ENCODE results near the gene MINDY4. TPM values are rescaled to one million over a fixed set of nuclear protein-coding genes. Genes with fewer than 3 reads are reported as not detected.

The MINDY4 gene
- total RNA-seq, 1 experiment from 2014 or later: 9.2 TPM

- no peaks in the 10 kb centered on the region for H3K36me3 Mint-ChIP-seq (ENCODE audit: insufficient read depth, unreplicated experiment)
- no peak overlapping the region for H3K4me3 Mint-ChIP-seq (ENCODE audit: unreplicated experiment)
- H3K27me3 Mint-ChIP-seq (ENCODE audit: insufficient read depth, unreplicated experiment): no peaks in the 10 kb centered on the region
- no peaks in the 10 kb centered on the region for H3K9me3 Mint-ChIP-seq (ENCODE audit: unreplicated experiment)
- no peaks in the 10 kb centered on the region for H3K4me1 Mint-ChIP-seq (ENCODE audit: insufficient read depth, unreplicated experiment)
- no peak for TF ChIP-seq CTCF (IDR thresholded peaks at IDR 0.05; ENCODE audit: unreplicated experiment)
- DNase-seq (ENCODE audit: unreplicated experiment): peak; percentile 30
- BruUV-seq (replicated peaks): no TSS peak
- ChIA-PET CTCF (no interaction called here), POLR2A (no interaction called here)
- intact Hi-C loops (cut with micrococcal nuclease): no loop called here
- no peak overlapping the region for H3K27ac Mint-ChIP-seq (ENCODE audit: low read depth, unreplicated experiment)
These were observed 44.2 kb downstream of the MINDY4 start for GRCh38 chr7:30815388-30815854.

GRCh38 chr7:30815951-30816644 lies 44.9 kb downstream of the MINDY4 start:
- no peak for TF ChIP-seq CTCF (IDR thresholded peaks at IDR 0.05; ENCODE audit: unreplicated experiment)
- Mint-ChIP-seq H3K27me3 (ENCODE audit: insufficient read depth, unreplicated experiment) (no peaks in the 10 kb centered on the region), H3K36me3 (ENCODE audit: insufficient read depth, unreplicated experiment) (no peaks in the 10 kb centered on the region), H3K9me3 (ENCODE audit: unreplicated experiment) (no peaks in the 10 kb centered on the region), H3K4me1 (ENCODE audit: insufficient read depth, unreplicated experiment) (peaks cover 4% of the 10 kb centered on the region), H3K27ac (ENCODE audit: low read depth, unreplicated experiment) (no peak overlapping the region), H3K4me3 (ENCODE audit: unreplicated experiment) (no peak overlapping the region)
- no TSS peak for BruUV-seq (replicated peaks)
- intact Hi-C loops (cut with micrococcal nuclease): no loop called here
- no peak for DNase-seq (ENCODE audit: unreplicated experiment)
- ChIA-PET POLR2A (no interaction called here), CTCF (interaction anchor here (0.6 to 1.0 kb wide), 3 partner anchors 30 to 313 kb away, joined by 3 to 4 read pairs (median 3); no protein-coding TSS in a partner anchor)

GRCh38 chr7:30816645-30817370 lies 45.6 kb downstream of the MINDY4 start:
- no peak overlapping the region for H3K4me3 Mint-ChIP-seq (ENCODE audit: unreplicated experiment)

More at GRCh38 chr7:30816645-30817370, 45.6 kb downstream of the MINDY4 start:
- Mint-ChIP-seq H3K4me1 (ENCODE audit: insufficient read depth, unreplicated experiment) (peaks cover 7% of the 10 kb centered on the region), H3K9me3 (ENCODE audit: unreplicated experiment) (no peaks in the 10 kb centered on the region), H3K27ac (ENCODE audit: low read depth, unreplicated experiment) (no peak overlapping the region), H3K27me3 (ENCODE audit: insufficient read depth, unreplicated experiment) (no peaks in the 10 kb centered on the region), H3K36me3 (ENCODE audit: insufficient read depth, unreplicated experiment) (no peaks in the 10 kb centered on the region)
- intact Hi-C loops (cut with micrococcal nuclease): no loop called here
- no TSS peak for BruUV-seq (replicated peaks)
- CTCF ChIA-PET: interaction anchor here (0.6 to 1.3 kb wide), 6 partner anchors 15 to 939 kb away, joined by 3 to 4 read pairs (median 3); no protein-coding TSS in a partner anchor
- DNase-seq (ENCODE audit: unreplicated experiment): no peak
- TF ChIP-seq CTCF (IDR thresholded peaks at IDR 0.05; ENCODE audit: unreplicated experiment): no peak
- POLR2A ChIA-PET: interaction anchor here (0.6 kb wide), 1 partner anchor 1538 kb away, joined by 3 read pairs; no protein-coding TSS in a partner anchor

Measured in MCF 10A (cell line).